BJ (cell line): Measurements from ENCODE around the gene FOXD2. TPM values are rescaled to one million over a fixed set of nuclear protein-coding genes. Genes with fewer than 3 reads are reported as not detected.

Source experiments
- CTCF ChIA-PET: fragments of 350-600 bp; formaldehyde crosslinking; extraction: SDS; loops from one replicate; lab custom pipeline; 2021; ENCODE audit warnings: antibody characterized with exemption, inconsistent platforms; lab: Yijun Ruan, JAX
- POLR2A ChIA-PET: fragments of 300-600 bp; sonication (Branson Sonifier 250); formaldehyde crosslinking; extraction: SDS; loops from one replicate; lab custom pipeline; 2021; ENCODE audit warnings: antibody characterized with exemption; lab: Charles Lee
- DNase-seq: peaks from one replicate; pipeline ENCODE4 v3.0.0-alpha.2; 2011; ENCODE audit warnings: low read depth
- H3K27me3 ChIP-seq: 2 replicates; pipeline ENCODE4 v1.6.0; 2011; ENCODE audit warnings: low read length; ENCODE audit not compliant: control insufficient read depth, insufficient read depth
- H3K36me3 ChIP-seq: 2 replicates; pipeline ENCODE4 v1.5.1; 2011; ENCODE audit warnings: low read length; ENCODE audit not compliant: control insufficient read depth, insufficient read depth
- H3K4me3 ChIP-seq: 2 replicates; pipeline ENCODE4 v1.5.1; 2011; ENCODE audit warnings: low read depth, mild to moderate bottlenecking, control low read depth, low read length
- polyA plus RNA-seq: library from polyadenylated mRNA; depleted of rRNA; stranded (reverse); fragments of >200 nt; gene quantifications from 2 replicates; pipeline ENCODE4 v1.2.3, GENCODE V29; 2011
- TF ChIP-seq, protein P1 (sequence below): IDR thresholded peaks from 2 replicates; pipeline ENCODE4 v1.5.1; 2011; ENCODE audit warnings: low read depth, mild to moderate bottlenecking, control low read depth, inconsistent platforms, low read length, moderate library complexity; ENCODE audit not compliant: insufficient read depth

FOXD2 gene
- polyA plus RNA-seq, 1 experiment, result 0.09 TPM

DNA sequence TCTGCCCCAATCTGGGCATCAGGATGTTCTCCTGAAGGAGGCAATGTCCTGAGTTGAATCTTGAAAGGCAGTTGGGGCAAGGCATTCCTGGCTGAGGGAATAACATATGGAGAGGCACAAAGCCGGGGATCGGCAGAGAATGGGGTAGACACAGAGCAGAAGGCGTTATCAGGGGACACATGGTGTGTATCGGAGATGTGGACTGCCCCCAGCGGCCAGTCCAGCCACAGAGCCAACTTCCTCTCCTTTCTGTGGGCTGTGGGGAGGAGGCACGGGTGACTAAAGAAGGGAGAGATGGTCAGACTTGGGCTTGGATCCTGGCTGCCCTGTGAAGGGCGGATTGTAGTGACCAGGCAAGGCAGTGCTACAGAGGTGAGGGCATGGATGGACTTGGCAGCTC is 32.1 kb downstream of the FOXD2 start:
- CTCF ChIA-PET, result interaction anchor here (1.0 to 1.2 kb wide), 2 partner anchors 9 to 33 kb away, joined by 3 to 5 read pairs; no protein-coding TSS in a partner anchor

DNA sequence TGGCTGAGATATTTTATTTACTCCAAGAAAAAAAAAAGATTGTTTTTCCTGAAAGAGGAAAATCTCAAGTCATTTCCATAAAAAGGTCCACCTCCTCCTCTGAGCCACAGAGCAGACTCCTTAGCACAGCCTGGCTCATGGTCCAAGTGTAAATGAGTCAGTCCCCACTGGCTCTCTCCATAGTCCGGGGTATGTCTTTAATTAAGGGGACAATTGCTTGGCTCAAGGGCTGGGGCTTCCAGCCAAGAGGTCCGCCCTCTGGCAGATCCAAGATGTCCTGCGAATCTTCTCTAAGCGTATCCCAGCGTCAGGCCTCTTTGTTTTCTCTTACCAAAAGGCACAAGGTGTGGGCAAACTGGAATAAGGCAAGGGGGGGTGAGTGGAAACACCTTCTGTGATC is 33.3 kb downstream of the FOXD2 start:
- H3K36me3 ChIP-seq, result no peaks in the 10 kb centered on the region
- TF ChIP-seq, protein P1, sequence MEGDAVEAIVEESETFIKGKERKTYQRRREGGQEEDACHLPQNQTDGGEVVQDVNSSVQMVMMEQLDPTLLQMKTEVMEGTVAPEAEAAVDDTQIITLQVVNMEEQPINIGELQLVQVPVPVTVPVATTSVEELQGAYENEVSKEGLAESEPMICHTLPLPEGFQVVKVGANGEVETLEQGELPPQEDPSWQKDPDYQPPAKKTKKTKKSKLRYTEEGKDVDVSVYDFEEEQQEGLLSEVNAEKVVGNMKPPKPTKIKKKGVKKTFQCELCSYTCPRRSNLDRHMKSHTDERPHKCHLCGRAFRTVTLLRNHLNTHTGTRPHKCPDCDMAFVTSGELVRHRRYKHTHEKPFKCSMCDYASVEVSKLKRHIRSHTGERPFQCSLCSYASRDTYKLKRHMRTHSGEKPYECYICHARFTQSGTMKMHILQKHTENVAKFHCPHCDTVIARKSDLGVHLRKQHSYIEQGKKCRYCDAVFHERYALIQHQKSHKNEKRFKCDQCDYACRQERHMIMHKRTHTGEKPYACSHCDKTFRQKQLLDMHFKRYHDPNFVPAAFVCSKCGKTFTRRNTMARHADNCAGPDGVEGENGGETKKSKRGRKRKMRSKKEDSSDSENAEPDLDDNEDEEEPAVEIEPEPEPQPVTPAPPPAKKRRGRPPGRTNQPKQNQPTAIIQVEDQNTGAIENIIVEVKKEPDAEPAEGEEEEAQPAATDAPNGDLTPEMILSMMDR, result no peak
- CTCF ChIA-PET, result no interaction called here
- DNase-seq, result no peak
- POLR2A ChIA-PET, result no interaction called here
- no peaks in the 10 kb centered on the region; the same call in 1 of the 2 replicates for H3K27me3 ChIP-seq
- no peak overlapping the region for H3K4me3 ChIP-seq

More for the DNA sequence above, 32.1 kb downstream of the FOXD2 start:
- TF ChIP-seq, protein P1, result no peak
- POLR2A ChIA-PET, result no interaction called here
- H3K4me3 ChIP-seq, result no peak overlapping the region
- DNase-seq, result no peak
- H3K36me3 ChIP-seq, result no peaks in the 10 kb centered on the region
- H3K27me3 ChIP-seq, result peaks cover 3% of the 10 kb centered on the region

DNA sequence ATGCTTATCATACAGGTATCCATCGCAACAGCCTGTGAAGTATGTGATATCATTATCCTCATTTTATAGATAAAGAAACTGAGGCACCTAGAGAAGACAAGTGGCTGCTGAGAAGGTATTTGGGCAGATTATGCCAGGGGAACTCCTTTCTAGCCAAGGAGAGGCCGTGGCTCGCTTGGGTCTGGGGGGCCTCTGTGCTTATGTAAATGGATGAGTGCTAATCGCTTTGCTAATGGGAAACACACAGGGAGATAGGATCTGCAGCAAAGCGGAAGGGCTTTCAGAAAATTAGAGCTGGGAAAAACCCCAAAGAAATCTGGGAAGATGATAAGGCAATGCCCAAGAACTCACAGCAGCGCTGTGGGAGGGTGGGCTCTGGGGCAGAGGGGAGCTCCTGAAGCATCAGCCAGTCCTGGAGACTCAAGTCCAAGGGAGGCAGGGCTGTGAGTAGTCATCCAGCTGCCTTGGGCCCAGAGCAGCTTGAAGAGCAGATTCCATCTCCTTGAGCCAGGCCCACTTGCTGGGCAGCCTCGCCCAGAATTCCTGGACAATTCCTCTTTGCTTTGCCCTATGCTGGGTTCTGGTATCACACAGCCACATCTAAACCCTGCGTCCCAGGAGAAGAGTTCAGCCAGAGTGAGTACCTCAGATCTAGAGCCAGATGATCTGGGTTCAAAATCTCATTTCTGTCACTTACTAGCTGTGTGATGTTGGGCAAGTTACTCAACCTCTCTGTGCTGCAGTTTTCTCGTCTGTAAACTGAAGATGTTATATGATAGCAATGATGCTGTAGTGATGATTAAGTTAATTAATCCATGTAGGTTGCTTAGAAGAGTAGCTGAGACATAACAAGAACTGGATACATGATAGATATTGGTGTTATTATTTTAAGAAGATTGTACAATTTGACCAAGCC is 36.7 kb downstream of the FOXD2 start:
- TF ChIP-seq, protein P1, result no peak
- Histone ChIP-seq H3K27me3 (no peaks in the 10 kb centered on the region; the same call in 1 of the 2 replicates), H3K36me3 (no peaks in the 10 kb centered on the region), H3K4me3 (no peak overlapping the region)
- CTCF ChIA-PET, result interaction anchor here (0.6 to 1.9 kb wide), 4 partner anchors 10 to 251 kb away, joined by 3 to 6 read pairs (median 4); no protein-coding TSS in a partner anchor
- DNase-seq, result no peak
- POLR2A ChIA-PET, result no interaction called here

- DNase-seq, result no peak
- Histone ChIP-seq H3K4me3 (no peak overlapping the region), H3K27me3 (no peaks in the 10 kb centered on the region; the same call in 1 of the 2 replicates), H3K36me3 (no peaks in the 10 kb centered on the region)
- ChIA-PET POLR2A (no interaction called here), CTCF (interaction anchor here (1.2 kb wide), 1 partner anchor 17 kb away, joined by 3 read pairs; no protein-coding TSS in a partner anchor)
- TF ChIP-seq, protein P1, result no peak
Observed at GRCh38 chr1:47477595-47478080, 39.8 kb downstream of the FOXD2 start.

DNA sequence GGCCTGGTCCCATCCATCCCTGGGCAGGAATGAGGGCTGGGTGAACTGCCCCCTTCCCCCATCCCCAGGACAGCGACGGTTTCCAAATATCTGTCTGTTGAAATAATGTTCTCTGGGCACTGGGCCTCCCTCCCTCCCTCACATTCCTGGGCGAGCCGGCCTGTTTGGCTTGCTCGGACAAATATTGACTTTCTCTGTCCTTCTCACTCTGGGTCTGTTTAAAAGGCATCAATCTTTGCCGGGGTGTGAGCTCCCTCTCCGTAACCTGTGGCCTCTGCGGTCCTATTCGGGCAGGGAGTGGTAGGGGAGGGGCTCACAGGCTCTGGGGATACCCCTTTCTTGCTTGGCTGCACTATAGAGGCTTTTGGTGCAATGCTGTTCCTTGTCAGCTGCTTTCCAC is 40.2 kb downstream of the FOXD2 start:
- no peak overlapping the region for H3K4me3 ChIP-seq
- POLR2A ChIA-PET, result no interaction called here
- no peak for DNase-seq
- TF ChIP-seq, protein P1, result no peak
- no peaks in the 10 kb centered on the region; the same call in 1 of the 2 replicates for H3K27me3 ChIP-seq
- H3K36me3 ChIP-seq, result no peaks in the 10 kb centered on the region
- CTCF ChIA-PET, result interaction anchor here (1.2 kb wide), 1 partner anchor 17 kb away, joined by 3 read pairs; no protein-coding TSS in a partner anchor
